CD4-positive, alpha-beta T cell treated with Interleukin-15 for 1 hour (primary cell): Measurements from ENCODE around the gene PCSK2.

Source experiments
- DNase-seq: peaks from one replicate; pipeline ENCODE4 v3.0.0-alpha.2; 2020

Gene PCSK2

DNA sequence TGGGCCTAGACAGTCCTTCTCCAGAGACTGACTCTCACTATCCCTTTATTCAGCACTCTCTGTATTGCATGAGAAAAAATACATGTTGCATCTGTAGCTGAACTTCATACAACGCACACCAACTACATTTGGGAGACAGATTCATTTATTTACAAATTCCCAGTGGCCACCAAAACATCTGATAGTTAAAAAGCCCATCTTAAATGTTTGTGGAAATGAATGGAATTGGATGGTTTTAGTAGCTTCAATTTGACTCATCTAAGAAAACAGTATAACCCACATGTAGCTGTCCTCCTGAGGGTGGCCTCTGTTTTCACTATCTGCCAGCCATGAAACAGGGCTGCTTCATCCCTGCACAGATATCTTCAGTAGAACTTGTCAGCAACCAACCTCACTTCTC lies 116.3 kb downstream of the PCSK2 start:
- DNase-seq: no peak

DNA sequence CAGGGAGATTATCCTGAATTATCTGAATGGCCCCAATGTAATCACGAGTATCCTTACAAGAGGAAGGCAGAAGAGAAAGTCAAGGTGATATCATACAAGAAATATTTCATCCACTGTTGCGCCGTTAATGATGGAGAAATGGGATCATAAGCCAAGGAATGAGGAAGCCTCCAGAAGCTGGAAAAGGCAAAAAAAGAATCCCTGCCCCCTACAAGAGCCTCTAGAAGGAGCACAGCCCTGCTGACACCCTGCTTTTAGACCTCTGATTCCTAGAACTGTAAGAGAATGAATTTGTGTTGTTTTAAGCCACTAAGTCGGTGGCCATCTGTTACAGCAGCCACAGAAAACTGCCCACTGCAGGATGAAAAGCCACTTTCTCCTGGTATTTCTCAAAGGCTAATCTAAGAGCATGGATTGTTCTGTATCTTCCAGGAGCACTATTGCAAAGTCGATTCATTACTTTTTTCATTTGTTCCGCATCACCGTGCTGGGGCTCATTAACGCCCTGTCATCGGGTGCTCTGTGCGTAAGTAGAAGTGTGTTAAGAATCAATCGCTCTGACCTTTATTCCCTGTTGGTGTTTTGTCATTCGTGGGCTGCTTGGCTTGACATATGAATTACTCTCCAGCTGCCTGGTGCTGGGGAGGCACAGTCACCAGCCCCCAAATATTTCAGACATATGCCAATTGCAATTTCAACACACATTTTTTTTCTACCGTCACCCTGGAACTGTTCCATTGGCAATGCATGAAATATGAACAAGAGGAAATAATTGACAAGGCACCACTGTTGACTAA lies 117.0 kb downstream of the PCSK2 start:
- DNase-seq: no peak

DNA sequence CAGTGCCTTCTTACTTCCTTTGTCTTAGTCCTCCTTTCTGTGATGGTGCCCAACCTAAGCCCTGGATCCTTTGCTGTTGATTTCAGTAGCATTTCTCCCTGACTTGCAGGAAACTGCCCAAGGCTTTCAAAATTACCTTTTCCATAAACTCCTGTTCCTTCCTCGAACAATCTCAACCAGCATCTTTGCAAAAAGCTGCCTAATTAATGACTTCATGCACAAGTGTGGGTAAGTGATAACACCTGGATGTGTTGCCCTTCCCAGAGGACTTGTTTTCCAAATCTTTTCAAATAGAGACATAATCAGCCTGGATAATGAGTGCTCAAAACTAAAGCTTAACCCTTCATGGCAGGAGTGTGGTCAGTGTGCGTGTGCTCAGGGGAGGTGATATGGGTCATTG lies 118.0 kb downstream of the PCSK2 start:
- no peak for DNase-seq

DNA sequence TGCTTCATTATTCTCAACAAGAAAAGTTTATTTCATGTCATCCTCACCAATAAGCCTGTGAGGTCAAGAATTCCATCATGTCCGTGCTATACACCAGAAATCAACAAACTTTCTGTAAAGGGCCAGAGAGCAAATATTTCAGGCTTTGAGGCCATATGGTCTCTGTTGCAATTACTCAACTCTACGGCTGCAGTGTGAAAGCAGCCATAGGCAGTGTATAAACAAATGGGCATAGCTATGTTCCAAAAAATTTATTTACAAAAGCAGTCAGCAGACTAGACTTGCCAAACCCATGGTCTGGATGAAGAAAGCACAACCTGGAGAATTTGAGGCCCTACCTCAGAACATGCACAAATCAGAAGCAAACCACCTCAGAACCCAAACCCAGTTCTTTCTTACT lies 118.5 kb downstream of the PCSK2 start:
- no peak for DNase-seq

DNA sequence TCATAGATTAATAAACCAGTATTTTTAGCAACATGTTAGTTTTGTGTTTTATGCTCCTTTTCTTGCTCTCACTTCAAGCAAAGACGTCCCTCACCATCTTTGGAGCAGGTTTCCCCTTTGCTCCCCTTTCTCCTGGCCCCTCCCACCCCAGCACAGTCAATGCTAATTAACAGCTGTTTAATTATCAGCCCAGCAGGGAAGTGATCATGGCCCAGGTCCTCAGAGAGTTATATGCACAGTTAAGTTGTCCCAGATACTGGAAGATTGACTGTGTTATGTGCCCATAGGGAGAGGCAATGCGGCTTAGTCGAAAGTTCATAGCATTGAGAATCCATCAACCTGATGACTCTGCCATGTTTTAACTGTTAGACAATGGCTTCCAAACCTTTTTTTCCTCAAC lies 123.5 kb downstream of the PCSK2 start:
- DNase-seq: no peak

DNA sequence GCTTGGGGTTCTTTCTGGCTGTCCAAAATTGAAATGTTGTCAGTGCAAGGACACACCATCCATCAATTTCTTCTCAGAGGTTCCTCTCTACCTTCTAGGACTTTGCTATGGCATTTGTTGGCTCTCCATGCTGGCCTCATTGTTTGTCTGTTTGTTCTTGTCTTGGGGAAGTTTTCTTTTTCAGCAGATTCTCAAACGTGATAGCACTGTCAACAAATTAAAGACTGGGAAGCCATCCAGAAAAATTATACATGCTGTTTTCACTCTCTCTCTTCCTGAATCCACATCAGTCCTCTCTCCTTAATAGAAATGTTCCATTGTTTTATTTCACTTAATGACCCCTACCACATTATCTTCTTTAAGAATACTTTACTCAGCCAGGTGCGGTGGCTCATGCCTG lies 130.4 kb downstream of the PCSK2 start:
- DNase-seq: no peak

DNA sequence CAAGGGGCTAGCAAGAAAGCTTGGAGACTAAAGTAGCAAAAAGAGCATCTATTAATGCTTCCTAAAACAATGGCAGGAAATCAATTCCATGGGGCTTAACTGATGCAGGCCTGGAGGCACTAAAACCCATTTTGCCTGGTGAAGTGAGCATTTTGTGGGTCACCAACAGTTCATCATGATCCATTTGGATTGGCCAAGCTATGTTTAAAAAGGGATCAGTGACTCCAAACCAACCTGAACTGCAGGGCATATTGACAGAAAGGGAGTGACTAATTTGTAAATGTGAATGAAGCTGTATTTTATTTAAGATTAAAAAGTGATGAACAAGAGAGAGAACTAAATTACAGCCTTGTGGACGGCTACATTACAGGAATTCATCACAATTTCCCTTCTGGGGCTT lies 132.0 kb downstream of the PCSK2 start:
- no peak for DNase-seq

DNA sequence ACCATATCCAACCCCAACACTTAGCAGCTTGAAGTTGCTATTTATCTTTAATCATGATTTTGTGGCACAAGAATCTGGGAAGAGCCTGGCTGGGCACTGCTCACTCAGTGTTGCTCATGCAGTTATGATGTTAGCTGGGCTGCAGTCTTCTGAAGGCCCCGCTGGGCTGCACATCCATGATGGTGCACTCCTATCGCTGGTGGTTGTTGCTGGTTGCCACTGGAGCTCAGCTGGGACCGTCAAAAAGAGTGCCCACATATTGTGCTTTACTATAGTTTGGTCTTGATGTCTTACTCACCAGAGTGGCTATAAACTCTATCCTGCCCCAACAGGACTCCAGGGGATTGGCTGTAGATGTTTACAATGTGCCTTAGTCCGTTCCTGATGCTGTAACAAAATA lies 137.8 kb downstream of the PCSK2 start:
- no peak for DNase-seq

DNA sequence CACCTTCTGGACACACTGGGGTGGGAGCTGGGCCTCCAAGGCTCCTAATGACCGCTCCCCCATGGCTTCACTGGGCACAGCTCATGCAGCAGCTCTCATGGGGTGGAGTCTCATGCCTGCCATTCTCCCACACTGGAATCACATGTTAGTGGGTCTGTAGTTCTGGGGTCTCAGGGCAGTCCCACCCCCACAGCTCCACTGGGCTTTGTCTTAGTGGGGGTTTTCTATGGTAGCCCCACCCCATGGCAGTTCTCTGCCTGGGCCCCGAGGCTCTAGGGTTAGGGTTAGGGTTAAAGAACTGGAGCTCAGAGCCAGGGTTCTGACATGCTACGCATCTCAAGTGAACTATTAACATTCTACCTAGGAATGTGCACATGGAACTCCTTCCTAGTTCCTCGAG lies 139.0 kb downstream of the PCSK2 start:
- DNase-seq: no peak

DNA sequence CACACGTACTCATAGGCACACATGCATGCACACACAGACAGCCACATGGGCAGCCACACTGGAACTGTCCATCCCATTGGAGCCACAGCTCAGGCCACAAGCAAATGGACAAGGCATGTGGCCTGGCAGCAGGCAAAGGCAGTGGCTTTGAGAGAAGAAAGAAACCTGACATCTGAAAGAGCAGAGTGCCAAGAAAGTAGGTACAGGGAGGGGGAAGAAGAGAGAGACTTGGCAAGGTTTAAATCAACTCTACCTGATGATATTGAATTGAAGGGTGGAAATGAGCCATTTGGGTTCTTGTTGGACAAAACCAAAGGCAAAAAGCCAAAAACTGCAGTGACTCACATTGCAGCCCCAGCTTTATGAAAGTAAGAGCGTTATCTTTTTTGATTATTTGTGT lies 142.7 kb downstream of the PCSK2 start:
- DNase-seq: no peak

DNA sequence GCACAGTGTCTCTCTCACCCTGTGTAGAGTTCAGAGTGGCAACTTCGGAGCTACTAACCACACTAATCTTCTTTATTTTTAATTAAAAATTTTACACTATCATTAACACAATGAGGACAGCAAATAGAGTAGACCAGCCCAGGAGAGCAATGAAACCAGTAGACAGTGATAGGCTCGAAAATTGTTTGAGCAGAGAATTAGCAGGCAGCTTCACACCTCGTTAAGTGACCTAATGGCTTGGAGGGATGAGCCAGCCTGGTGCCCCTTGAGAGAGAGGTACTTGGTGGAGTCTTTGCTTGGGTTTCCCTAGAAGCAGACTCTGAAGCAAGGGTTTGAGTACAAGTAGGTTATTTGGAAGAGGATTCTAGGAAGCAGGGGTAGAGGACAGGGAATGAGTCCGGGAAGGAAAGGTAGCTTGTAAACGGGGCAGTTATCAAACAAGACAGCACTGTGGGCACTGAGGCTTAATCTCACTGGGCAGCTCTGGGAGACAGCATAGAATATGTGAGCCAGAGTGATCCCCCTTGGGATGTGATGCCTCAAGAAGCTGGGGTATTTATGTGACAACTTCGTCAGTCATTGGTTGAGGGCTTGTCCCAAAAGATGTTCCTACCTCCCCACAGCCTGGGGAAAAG lies 146.1 kb downstream of the PCSK2 start:
- no peak for DNase-seq

DNA sequence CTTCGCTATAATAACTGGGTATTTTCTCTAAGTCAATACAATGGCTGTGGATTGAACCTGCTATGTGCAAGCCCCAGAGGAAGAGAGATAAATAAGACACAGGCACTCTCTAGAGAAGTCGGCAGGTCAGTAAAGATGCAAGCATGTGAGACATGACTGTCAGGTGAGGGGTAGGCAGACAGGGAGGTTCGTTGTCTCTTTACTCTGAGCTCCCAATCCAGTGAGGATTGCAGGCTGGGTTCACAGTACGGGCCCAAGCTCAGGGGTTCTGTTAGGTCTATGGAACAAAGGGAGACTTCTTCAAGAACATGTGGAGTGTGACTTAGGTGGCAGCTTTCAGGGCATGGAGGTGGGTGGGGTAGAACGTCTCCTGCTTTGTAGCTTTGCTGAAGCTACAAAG lies 147.2 kb downstream of the PCSK2 start:
- DNase-seq: no peak

DNA sequence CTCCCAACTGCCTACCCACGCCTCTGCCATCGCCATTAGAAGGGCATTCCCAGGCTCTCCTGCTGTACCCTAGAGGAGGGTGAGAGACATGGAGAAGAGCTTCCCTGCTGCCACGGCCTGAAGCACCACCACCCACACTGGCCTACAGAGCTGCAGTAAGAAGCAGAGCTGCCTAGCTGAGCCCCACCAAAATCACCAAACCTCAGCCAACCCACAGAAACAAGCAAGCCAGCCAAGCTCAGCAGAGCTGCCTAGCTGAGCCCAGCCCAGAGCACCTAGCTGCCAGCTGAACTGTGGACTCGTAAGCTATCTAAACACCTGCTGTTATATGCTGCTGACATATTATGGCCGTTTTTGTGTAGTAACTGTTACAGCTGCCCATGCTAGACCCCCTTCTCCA lies 149.2 kb downstream of the PCSK2 start:
- DNase-seq: no peak

DNA sequence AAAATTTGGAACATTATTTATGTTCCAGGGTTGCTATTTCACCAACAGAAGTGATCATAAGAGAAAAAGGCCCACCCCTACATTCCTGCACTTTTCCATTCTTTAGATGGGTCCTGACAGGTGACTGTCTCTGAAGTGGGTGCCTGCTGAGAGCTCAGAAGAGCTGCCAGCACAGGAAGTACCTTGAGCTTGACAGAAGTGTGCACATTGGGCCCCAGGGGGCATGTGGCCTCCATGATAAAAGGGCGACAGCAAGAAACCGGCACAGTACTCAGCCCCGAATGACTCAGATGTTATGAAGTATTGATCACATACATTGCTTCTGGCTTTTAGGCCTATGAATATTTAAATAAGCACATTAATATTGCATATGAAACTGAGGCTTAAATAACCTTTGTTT lies 150.4 kb downstream of the PCSK2 start:
- DNase-seq: no peak

DNA sequence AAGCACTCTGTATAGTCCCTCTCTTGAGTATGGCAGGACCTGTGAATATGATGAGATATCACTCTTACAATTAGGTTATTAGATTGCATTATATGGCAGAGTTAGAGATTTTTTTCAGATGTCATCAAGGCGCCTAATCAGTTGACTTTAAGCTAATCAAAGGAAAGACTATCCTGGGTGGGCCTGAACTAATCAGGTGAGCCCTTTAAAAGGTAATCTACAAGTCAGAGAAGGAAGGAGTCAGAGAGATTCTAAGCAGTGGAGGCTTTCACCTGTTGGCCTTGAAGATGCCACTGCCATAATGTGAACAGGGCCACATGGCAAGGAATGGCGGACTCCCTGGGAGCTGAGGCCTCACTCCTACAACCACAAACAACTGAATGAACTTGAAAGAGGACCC lies 152.8 kb downstream of the PCSK2 start:
- no peak for DNase-seq

DNA sequence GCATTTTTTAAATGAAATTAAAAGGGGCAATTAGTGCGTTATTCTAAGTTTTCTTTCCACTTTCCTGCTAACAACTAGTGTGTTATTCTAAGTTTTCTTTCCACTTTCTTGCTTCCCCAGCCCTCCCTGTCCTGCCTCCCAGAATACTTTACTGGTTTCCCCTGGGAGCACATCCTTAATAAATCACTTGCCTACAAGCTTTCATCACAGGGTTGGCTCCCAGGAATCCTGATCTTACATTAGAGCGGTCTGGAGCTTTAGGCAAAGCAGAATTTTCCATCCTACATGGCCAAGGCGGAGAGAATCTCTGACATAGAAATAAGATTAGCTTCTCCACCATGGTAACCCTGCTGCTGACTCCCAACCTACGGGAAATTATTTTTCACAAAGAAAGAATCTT lies 154.0 kb downstream of the PCSK2 start:
- DNase-seq: no peak

DNA sequence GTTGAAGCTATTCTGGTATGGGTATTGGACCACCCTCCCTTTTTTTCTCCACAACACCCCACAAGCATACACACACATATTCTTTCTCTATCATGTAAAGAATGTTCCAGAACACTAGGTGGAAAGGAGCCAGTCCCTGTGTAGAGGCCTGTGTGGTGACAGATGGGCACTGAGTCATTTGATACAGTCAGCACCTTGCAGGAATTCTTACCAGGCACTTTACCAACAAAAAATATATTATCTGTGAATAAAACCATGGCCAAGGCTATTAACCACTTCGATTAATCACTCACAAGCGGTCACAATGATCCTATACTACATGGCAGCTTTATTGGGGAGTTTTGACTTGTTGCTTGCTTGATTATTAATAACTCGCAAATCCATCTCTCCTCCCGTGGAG lies 154.9 kb downstream of the PCSK2 start:
- no peak for DNase-seq

DNA sequence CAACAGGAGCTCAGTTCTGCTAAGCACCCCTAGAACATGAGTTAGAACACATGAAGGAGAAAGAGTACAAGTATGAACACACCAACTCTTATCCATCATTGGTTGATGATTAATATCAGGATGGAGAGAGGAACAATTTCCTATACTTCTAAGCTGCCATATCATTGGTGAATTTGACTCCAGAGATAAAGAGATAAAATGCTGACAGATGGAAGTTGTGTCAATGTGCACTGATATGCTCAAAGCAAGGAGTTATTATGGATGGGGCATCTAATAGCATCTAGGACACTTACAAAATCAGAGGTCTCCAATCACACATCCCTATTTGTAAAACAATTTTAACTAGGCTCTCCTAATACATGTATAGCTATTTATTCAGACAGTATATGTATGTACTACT lies 159.0 kb downstream of the PCSK2 start:
- no peak for DNase-seq

DNA sequence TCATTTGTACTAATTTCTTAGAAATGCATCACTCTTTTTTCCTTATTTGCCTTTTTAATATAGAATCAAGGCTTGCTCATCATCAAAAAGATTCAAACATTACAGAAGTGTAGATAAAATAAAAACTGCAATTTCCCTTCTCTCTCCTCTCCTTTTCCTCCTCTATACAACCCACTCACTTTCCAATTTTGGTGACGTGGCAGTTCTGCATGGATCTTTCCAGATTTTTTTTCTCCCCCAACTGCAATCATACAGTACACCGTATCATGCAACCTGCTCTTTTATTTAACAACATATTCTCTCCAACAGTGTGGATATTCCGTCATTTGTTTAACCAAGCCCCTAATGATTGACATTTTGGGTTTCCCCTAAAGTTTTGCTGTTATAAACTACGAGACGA lies 163.8 kb downstream of the PCSK2 start:
- no peak for DNase-seq

DNA sequence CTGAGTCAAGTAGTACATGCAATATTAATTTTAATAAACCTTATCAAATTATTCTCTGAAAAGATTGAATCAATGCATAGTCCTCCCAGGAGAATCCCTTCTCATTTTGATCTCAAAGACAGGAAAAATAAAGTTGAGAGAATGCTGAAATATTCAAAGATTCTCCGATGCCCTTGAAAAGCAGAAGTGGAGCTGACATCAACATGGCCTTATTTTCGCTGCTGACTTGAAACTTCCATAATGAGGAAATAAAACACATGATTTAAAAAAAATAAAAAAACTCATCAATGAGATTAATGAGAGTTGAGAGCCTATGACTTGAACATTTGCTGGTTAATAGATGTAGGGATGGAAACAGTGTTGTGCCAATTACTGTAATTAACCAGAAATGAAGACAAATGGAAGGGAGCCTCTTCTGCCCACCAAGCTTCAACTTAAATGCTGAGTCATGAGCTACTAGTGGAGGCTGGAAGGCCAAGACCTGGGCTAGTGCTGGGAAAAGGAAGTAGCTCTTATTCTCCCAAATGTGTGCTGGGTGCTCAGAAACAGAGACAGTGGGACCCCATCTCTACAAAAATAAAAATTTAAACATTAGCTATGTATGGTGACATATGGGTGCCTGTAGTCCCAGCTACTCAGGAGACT lies 164.4 kb downstream of the PCSK2 start:
- no peak for DNase-seq

DNA sequence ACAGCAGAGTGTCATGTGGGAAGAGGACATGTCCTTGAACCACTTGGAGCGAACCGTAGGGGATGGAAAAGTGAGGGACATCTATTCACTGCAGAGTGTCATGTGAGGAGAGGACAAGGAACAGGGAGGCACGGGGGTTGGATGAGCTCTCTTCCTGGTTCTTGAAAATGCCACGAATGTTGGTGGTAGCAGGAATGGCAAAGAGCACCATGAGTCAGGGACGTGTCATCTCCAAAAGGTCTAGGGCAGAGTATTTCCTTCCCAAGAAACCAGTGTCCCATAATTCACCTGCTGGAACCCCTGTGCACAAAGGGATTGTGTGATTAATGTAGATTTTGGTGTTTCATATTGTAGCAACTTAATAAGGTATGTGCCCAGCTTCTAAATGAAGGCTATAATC lies 167.6 kb downstream of the PCSK2 start:
- DNase-seq: no peak

DNA sequence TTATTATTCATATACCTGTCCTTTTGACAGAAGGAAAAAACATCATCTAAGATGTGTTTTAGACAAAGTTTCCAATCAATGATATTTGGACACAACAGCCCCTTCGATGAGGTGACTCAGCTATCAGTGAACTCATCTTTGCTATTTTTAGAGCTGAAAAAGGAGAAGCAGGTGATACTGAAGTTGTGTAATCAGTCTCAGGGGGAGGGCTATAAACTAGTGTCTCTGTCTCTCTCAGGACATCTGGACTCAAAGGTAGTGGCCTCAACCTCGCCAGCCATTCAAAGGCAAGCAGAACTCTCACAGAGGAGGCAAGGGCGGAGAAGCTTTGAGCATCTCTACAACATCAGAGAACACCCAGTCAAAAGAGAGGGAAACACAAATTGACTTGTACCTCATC lies 168.9 kb downstream of the PCSK2 start:
- DNase-seq: no peak

DNA sequence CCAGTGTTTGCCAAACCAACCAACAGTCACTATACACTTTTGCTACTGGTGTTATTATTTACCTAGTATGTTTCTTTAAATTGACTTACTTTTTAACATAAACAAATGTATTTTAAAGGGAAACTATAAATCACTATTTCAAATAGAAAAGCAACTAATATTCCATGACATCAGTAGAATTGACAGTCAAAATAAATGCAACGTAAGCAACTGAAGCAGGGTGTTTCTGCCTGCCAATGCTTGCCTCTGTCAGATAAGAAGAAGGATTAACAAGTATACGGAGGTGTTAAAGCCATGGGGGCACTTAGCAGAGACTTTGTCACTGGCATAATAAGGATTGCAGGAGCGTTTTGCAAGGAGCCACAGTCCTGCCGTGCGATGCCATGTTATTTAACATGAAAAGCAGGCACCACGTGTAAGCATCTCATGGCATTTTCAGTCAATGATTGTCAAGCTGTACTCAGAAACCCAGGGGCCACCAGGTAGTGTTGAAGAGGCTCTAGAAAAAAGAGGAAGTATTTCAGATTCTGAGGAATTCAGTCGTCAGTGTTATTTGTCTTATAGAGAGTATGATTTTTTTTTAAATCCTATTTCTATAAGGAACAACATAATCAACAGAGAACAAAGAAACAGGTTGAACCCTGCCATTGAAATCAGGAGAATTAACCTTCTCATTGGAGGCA lies 172.6 kb downstream of the PCSK2 start:
- no peak for DNase-seq

DNA sequence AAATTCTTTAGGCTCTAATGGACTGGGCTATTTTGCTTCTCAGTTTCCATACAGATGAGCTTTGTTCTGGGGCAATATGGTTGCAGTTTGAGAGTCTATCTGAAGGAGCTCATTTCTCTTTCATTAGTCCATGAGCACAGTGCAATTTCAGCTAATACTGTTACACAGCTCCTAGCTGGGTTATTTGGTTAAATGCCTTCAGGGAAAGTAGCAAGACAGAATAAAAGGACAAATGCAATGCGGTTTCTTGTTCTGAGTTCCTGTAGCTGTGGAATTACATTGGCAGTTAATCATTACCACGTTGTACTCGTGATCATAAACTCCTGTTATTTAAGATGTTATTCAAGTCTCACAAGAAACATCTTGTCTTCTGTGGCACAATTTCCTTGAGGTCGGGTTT lies 176.6 kb downstream of the PCSK2 start:
- no peak for DNase-seq
